ENCODE data around the gene PLCL1.

The PLCL1 gene

GRCh38 chr2:197862246-197862955 is 58.0 kb downstream of the PLCL1 start:
- Histone ChIP-seq H3K9me3 (ENCODE audit: low read length) (peaks cover 7% of the 10 kb centered on the region), H3K9ac (ENCODE audit: low read length) (no peak overlapping the region), H3K4me3 (ENCODE audit: low read depth in 1 of 2, low read length in 2 of 2) (no peak overlapping the region), H3K4me1 (ENCODE audit: insufficient read depth, low read length) (no peaks in the 10 kb centered on the region), H3K36me3 (ENCODE audit: insufficient read depth, low read length) (no peaks in the 10 kb centered on the region), H3K27me3 (ENCODE audit: control insufficient read depth in 1 of 2, insufficient read depth in 2 of 2, low read length in 2 of 2) (no peaks in the 10 kb centered on the region), H3K27ac (ENCODE audit: low read depth, low read length) (no peak overlapping the region)

GRCh38 chr2:197863744-197864143 is 59.4 kb downstream of the PLCL1 start:
- H3K4me1 ChIP-seq (ENCODE audit: insufficient read depth, low read length), result no peaks in the 10 kb centered on the region

GRCh38 chr2:197866455-197866854 is 62.1 kb downstream of the PLCL1 start:
- Histone ChIP-seq H3K27ac (ENCODE audit: low read depth, low read length) (no peak overlapping the region), H3K4me1 (ENCODE audit: insufficient read depth, low read length) (peaks cover 4% of the 10 kb centered on the region)

More at GRCh38 chr2:197863744-197864143, 59.4 kb downstream of the PLCL1 start:
- Histone ChIP-seq H3K27ac (ENCODE audit: low read depth, low read length) (no peak overlapping the region), H3K4me3 (ENCODE audit: low read depth in 1 of 2, low read length in 2 of 2) (no peak overlapping the region), H3K27me3 (ENCODE audit: control insufficient read depth in 1 of 2, insufficient read depth in 2 of 2, low read length in 2 of 2) (no peaks in the 10 kb centered on the region), H3K36me3 (ENCODE audit: insufficient read depth, low read length) (no peaks in the 10 kb centered on the region), H3K9ac (ENCODE audit: low read length) (no peak overlapping the region), H3K9me3 (ENCODE audit: low read length) (peaks cover 2% of the 10 kb centered on the region)

GRCh38 chr2:197867033-197867432 is 62.6 kb downstream of the PLCL1 start:
- Histone ChIP-seq H3K9me3 (ENCODE audit: low read length) (no peaks in the 10 kb centered on the region), H3K27ac (ENCODE audit: low read depth, low read length) (no peak overlapping the region), H3K4me3 (ENCODE audit: low read depth in 1 of 2, low read length in 2 of 2) (no peak overlapping the region), H3K9ac (ENCODE audit: low read length) (no peak overlapping the region), H3K36me3 (ENCODE audit: insufficient read depth, low read length) (no peaks in the 10 kb centered on the region), H3K27me3 (ENCODE audit: control insufficient read depth in 1 of 2, insufficient read depth in 2 of 2, low read length in 2 of 2) (no peaks in the 10 kb centered on the region), H3K4me1 (ENCODE audit: insufficient read depth, low read length) (peaks cover 7% of the 10 kb centered on the region)

More at GRCh38 chr2:197866455-197866854, 62.1 kb downstream of the PLCL1 start:
- no peak overlapping the region for H3K4me3 ChIP-seq (ENCODE audit: low read depth in 1 of 2, low read length in 2 of 2)
- no peaks in the 10 kb centered on the region for H3K36me3 ChIP-seq (ENCODE audit: insufficient read depth, low read length)
- no peaks in the 10 kb centered on the region for H3K27me3 ChIP-seq (ENCODE audit: control insufficient read depth in 1 of 2, insufficient read depth in 2 of 2, low read length in 2 of 2)
- no peak overlapping the region for H3K9ac ChIP-seq (ENCODE audit: low read length)
- no peaks in the 10 kb centered on the region for H3K9me3 ChIP-seq (ENCODE audit: low read length)

DNA sequence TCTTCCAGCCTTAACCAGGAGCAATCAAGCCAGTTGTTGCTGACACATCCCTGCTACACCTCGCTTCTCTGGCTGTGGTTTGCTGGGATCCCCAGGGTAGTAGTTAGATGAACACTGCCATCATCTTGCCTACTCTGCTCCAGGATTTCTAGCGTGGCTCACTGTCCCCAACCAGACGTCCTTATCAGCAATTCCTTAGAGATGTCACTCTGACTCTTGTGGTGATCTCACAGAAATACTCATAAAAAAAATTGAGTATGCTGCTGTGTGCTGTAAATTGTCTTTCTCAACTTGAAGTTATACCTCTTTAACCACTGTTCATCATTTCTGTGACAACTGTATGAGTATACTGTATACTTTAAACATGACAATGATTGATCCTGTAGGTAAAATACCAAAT is 63.2 kb downstream of the PLCL1 start:
- Histone ChIP-seq H3K27ac (ENCODE audit: low read depth, low read length) (no peak overlapping the region), H3K36me3 (ENCODE audit: insufficient read depth, low read length) (no peaks in the 10 kb centered on the region), H3K4me3 (ENCODE audit: low read depth in 1 of 2, low read length in 2 of 2) (no peak overlapping the region), H3K27me3 (ENCODE audit: control insufficient read depth in 1 of 2, insufficient read depth in 2 of 2, low read length in 2 of 2) (no peaks in the 10 kb centered on the region), H3K4me1 (ENCODE audit: insufficient read depth, low read length) (peaks cover 7% of the 10 kb centered on the region), H3K9me3 (ENCODE audit: low read length) (no peaks in the 10 kb centered on the region), H3K9ac (ENCODE audit: low read length) (no peak overlapping the region)

DNA sequence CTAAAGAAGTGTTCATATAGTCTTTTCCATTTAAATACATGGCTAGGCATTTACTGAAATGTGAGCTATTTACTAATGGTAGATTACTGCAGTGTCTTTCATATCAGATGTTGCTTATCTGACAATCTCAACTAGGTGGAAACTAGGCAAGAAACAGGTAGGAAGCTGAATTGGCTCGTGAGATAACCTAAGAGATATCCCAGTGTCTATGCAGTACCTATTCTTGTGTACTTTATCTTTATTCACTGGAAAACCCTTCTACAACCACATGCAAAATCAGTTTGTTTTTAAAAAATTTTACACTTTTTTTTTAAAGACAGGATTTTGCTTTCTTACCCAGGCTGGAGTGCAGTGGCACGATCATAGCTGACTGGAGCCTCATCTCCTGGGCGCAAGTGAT is 63.8 kb downstream of the PLCL1 start:
- no peak overlapping the region for H3K27ac ChIP-seq (ENCODE audit: low read depth, low read length)

GRCh38 chr2:197869041-197869440 is 64.6 kb downstream of the PLCL1 start:
- no peaks in the 10 kb centered on the region for H3K27me3 ChIP-seq (ENCODE audit: control insufficient read depth in 1 of 2, insufficient read depth in 2 of 2, low read length in 2 of 2)
- no peak overlapping the region for H3K9ac ChIP-seq (ENCODE audit: low read length)
- no peaks in the 10 kb centered on the region for H3K9me3 ChIP-seq (ENCODE audit: low read length)
- H3K4me3 ChIP-seq (ENCODE audit: low read depth in 1 of 2, low read length in 2 of 2), result no peak overlapping the region
- no peaks in the 10 kb centered on the region for H3K36me3 ChIP-seq (ENCODE audit: insufficient read depth, low read length)
- H3K27ac ChIP-seq (ENCODE audit: low read depth, low read length), result no peak overlapping the region
- H3K4me1 ChIP-seq (ENCODE audit: insufficient read depth, low read length), result peaks cover 7% of the 10 kb centered on the region

More for the DNA sequence above, 63.8 kb downstream of the PLCL1 start:
- Histone ChIP-seq H3K9me3 (ENCODE audit: low read length) (no peaks in the 10 kb centered on the region), H3K36me3 (ENCODE audit: insufficient read depth, low read length) (no peaks in the 10 kb centered on the region), H3K9ac (ENCODE audit: low read length) (no peak overlapping the region), H3K4me3 (ENCODE audit: low read depth in 1 of 2, low read length in 2 of 2) (no peak overlapping the region), H3K27me3 (ENCODE audit: control insufficient read depth in 1 of 2, insufficient read depth in 2 of 2, low read length in 2 of 2) (no peaks in the 10 kb centered on the region), H3K4me1 (ENCODE audit: insufficient read depth, low read length) (peaks cover 7% of the 10 kb centered on the region)

GRCh38 chr2:197869501-197870111 is 65.2 kb downstream of the PLCL1 start:
- Histone ChIP-seq H3K9ac (ENCODE audit: low read length) (no peak overlapping the region), H3K4me1 (ENCODE audit: insufficient read depth, low read length) (peaks cover 7% of the 10 kb centered on the region), H3K9me3 (ENCODE audit: low read length) (no peaks in the 10 kb centered on the region), H3K27ac (ENCODE audit: low read depth, low read length) (no peak overlapping the region), H3K4me3 (ENCODE audit: low read depth in 1 of 2, low read length in 2 of 2) (no peak overlapping the region), H3K27me3 (ENCODE audit: control insufficient read depth in 1 of 2, insufficient read depth in 2 of 2, low read length in 2 of 2) (no peaks in the 10 kb centered on the region), H3K36me3 (ENCODE audit: insufficient read depth, low read length) (no peaks in the 10 kb centered on the region)

DNA sequence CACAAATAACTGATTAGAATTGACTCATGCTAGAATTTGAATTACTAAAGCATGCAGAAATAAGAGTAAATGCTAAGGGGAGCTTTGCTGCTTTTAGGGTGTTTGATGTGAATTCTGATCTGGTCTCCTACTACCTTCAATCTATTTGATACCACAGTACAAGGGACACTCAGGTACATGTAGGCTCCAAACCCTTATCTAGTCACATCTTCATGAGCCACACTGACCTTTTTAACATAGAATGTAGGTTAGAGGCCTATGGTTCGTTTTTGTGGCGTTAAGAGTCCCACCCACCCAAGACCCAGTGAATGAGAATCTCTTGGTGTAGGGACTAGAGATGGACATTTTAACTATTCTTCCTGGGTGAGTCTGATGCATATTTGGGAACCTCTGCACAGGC is 65.7 kb downstream of the PLCL1 start:
- Histone ChIP-seq H3K4me1 (ENCODE audit: insufficient read depth, low read length) (peaks cover 7% of the 10 kb centered on the region), H3K27me3 (ENCODE audit: control insufficient read depth in 1 of 2, insufficient read depth in 2 of 2, low read length in 2 of 2) (no peaks in the 10 kb centered on the region), H3K27ac (ENCODE audit: low read depth, low read length) (no peak overlapping the region), H3K9me3 (ENCODE audit: low read length) (no peaks in the 10 kb centered on the region), H3K9ac (ENCODE audit: low read length) (no peak overlapping the region), H3K36me3 (ENCODE audit: insufficient read depth, low read length) (no peaks in the 10 kb centered on the region), H3K4me3 (ENCODE audit: low read depth in 1 of 2, low read length in 2 of 2) (no peak overlapping the region)

DNA sequence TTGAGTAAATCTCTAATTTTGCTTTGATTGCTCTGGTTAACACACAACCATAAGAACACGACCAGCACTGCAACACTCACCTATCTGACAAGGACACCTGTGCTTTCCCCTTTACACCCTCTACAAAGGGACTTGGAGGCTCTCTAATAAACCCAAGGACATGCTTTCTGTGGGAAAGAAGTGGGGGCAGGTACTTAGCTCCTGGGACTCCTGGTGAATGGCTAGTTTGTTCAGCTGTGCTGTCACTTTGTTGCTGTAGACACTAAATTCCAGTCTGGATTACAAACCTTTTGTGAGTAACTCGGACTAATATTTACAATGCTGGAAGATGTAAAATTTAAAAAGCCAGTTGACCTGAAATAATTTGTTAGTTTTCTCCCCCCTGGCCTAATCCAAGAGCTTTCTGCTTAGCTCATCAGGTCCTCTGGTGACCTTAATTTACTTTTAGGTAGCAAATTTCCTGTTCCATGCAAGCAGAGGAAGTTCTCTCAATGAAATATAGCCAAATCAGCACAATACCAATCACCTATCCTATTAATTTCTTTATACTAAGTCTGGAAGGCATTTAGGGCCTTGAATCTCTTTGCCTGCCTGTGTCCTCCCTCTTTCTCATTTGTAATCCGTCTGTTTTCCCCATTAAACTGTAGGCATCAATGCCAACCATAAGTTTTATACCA is 67.5 kb downstream of the PLCL1 start:
- Histone ChIP-seq H3K36me3 (ENCODE audit: insufficient read depth, low read length) (no peaks in the 10 kb centered on the region), H3K27ac (ENCODE audit: low read depth, low read length) (no peak overlapping the region), H3K9ac (ENCODE audit: low read length) (no peak overlapping the region), H3K4me3 (ENCODE audit: low read depth in 1 of 2, low read length in 2 of 2) (no peak overlapping the region), H3K4me1 (ENCODE audit: insufficient read depth, low read length) (peaks cover 7% of the 10 kb centered on the region), H3K9me3 (ENCODE audit: low read length) (no peaks in the 10 kb centered on the region), H3K27me3 (ENCODE audit: control insufficient read depth in 1 of 2, insufficient read depth in 2 of 2, low read length in 2 of 2) (no peaks in the 10 kb centered on the region)

- H3K27ac ChIP-seq (ENCODE audit: low read depth, low read length), result no peak overlapping the region
- H3K4me1 ChIP-seq (ENCODE audit: insufficient read depth, low read length), result peaks cover 9% of the 10 kb centered on the region
- no peaks in the 10 kb centered on the region for H3K27me3 ChIP-seq (ENCODE audit: control insufficient read depth in 1 of 2, insufficient read depth in 2 of 2, low read length in 2 of 2)
- H3K9ac ChIP-seq (ENCODE audit: low read length), result no peak overlapping the region
- no peaks in the 10 kb centered on the region for H3K36me3 ChIP-seq (ENCODE audit: insufficient read depth, low read length)
- H3K9me3 ChIP-seq (ENCODE audit: low read length), result no peaks in the 10 kb centered on the region
- H3K4me3 ChIP-seq (ENCODE audit: low read depth in 1 of 2, low read length in 2 of 2), result no peak overlapping the region
Measured at GRCh38 chr2:197873293-197873701, 68.9 kb downstream of the PLCL1 start.

Measured in muscle layer of colon (tissue), 2 donors.